ENCODE data around the gene NATD1. TPM values are rescaled to one million over a fixed set of nuclear protein-coding genes. Genes with fewer than 3 reads are reported as not detected.

The NATD1 gene
- total and polyA plus RNA-seq, 2 experiments from 2014 or later: 2.1 to 8.1 TPM

Small RNAs within 50 kb of the gene (small RNA-seq; reads per million reads assigned to genes)
- gene RN7SL426P (ENCODE audit: low replicate concordance): not detected

Other genes starting within 250 kb of the NATD1 start
- 285 and 296 TPM in 2 replicates for gene USP22, start 210.4 kb downstream of the NATD1 start, total RNA-seq (2014; rRNA removed; shearing (Covaris generic))
- gene USP22, start 210.4 kb downstream of the NATD1 start, polyA plus RNA-seq (2016; fragmentation: Nextera tagmentation; extraction: Ambion mirVana): 68.9 and 77.4 TPM in 2 replicates
- 24.7 and 26.6 TPM in 2 replicates for gene DHRS7B, start 126.4 kb downstream of the NATD1 start, total RNA-seq (2014; rRNA removed; shearing (Covaris generic))
- 26.8 and 27.9 TPM in 2 replicates for gene DHRS7B, start 126.4 kb downstream of the NATD1 start, polyA plus RNA-seq (2016; fragmentation: Nextera tagmentation; extraction: Ambion mirVana)
- 38.5 and 40.0 TPM in 2 replicates for gene TMEM11, start 39.2 kb downstream of the NATD1 start, total RNA-seq (2014; rRNA removed; shearing (Covaris generic))
- 84.8 and 90.2 TPM in 2 replicates for gene TMEM11, start 39.2 kb downstream of the NATD1 start, polyA plus RNA-seq (2016; fragmentation: Nextera tagmentation; extraction: Ambion mirVana)
- 30.6 and 31.7 TPM in 2 replicates for gene MAP2K3, start 31.3 kb upstream of the NATD1 start, total RNA-seq (2014; rRNA removed; shearing (Covaris generic))
- 28.4 and 28.5 TPM in 2 replicates for gene MAP2K3, start 31.3 kb upstream of the NATD1 start, polyA plus RNA-seq (2016; fragmentation: Nextera tagmentation; extraction: Ambion mirVana)
- 0.97 and 2.4 TPM in 2 replicates for gene KCNJ12, start 122.9 kb upstream of the NATD1 start, total RNA-seq (2014; rRNA removed; shearing (Covaris generic))
- gene KCNJ12, start 122.9 kb upstream of the NATD1 start, polyA plus RNA-seq (2016; fragmentation: Nextera tagmentation; extraction: Ambion mirVana): 0.42 and 0.61 TPM in 2 replicates

Measured in GM23338 (cell line).